Thoracic aorta (tissue), 2 donors: ENCODE measurements around the gene TNF. TPM values are rescaled to one million over a fixed set of nuclear protein-coding genes. Genes with fewer than 3 reads are reported as not detected.
A peak's percentile ranks its signal among the peaks of the same experiment; 100 is the strongest.

Experiments
- ATAC-seq: fragments of 150-250 bp; one replicate; pipeline ENCODE4 v1.8.0; 2017; ENCODE audit warnings: low read depth; ENCODE audit not compliant: insufficient number of reproducible peaks, low FRiP score
- DNase-seq: peaks from one replicate; pipeline ENCODE4 v3.0.0-alpha.2; 2020; ENCODE audit warnings: low spot score
- H3K27ac ChIP-seq, 2 donors: fragments of 200-600 bp; sonication (generic); 1 replicate in 1 of 2; 2 replicates in 1 of 2; pipeline ENCODE4 v1.5.1; 2016; ENCODE audit warnings: mild to moderate bottlenecking in 2 of 2, moderate library complexity in 2 of 2
- H3K27me3 ChIP-seq: fragments of 200-600 bp; sonication (generic); replicated peaks from 2 replicates; pipeline ENCODE4 v1.6.0; 2016; ENCODE audit warnings: mild to moderate bottlenecking; ENCODE audit not compliant: insufficient read depth
- H3K36me3 ChIP-seq: fragments of 200-600 bp; sonication (generic); one replicate; pipeline ENCODE4 v1.5.1; 2016
- H3K4me1 ChIP-seq, 2 donors: fragments of 200-600 bp; sonication (generic); 1 replicate in 1 of 2; 2 replicates in 1 of 2; pipeline versions ENCODE4 v1.5.1 to v1.6.0; 2016; ENCODE audit warnings: low read depth in 2 of 2, mild to moderate bottlenecking in 1 of 2; ENCODE audit not compliant: control insufficient read depth in 1 of 2
- H3K4me3 ChIP-seq: fragments of 200-600 bp; sonication (generic); 2 replicates; pipeline ENCODE4 v1.5.1; 2016; ENCODE audit warnings: mild to moderate bottlenecking
- H3K9me3 ChIP-seq: fragments of 200-600 bp; sonication (generic); 2 replicates; pipeline ENCODE4 v1.5.1; 2016
- CTCF ChIP-seq: fragments of 200-600 bp; sonication (generic); IDR thresholded peaks from one replicate; pipeline ENCODE4 v1.5.1; 2019; ENCODE audit warnings: antibody characterized with exemption
- total RNA-seq, 2 donors: library from RNA; depleted of rRNA; stranded (reverse); fragments of >200 nt; gene quantifications; one replicate each; pipeline versions ENCODE4 v1.1.0 to v1.2.3, GENCODE V29; 2016

TNF gene
- total RNA-seq, 2 donors from 2014 or later = 0.71 to 3.2 TPM

DNA sequence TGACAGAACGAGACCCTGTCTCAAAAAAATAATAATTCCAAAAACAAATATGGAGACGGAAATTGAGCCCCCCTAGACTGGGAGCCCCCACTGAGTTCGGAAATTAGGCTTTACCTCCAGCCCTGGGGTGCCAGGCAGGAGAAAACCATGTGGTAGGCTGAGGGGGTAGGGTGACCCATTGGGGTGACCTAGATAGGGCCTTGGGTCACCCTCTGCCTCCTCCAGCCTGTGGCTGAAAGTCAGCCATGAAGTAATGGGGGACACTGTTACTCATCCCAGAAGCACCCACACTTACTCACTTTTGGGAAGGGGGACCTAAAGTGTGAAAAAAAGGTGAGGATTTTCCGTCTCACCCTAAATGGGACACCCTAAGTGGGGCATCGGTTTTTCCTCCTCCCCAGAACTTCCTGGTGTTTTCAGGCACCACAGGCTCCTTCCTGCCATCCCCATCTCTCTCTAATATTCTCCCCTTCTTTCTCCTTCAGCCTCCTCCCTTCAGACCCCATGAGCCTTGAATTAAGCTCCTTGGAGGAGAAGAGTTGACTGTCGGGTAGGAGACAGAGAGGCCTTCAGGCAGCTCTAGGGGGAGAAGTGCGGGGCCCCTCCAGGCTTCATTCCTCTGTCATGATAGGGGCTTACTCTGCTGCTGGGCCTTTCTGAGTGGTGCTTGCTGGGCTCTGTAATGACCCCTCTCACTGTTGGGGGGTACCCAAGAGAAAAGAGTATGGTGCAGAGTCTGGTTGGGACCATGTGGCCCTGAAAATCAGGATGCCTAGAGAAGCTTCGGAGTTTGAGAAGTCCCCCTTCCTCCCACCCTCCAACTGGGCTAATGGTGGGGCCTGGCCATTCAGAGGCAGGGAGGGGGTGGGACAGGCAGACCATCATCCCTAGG, 4.4 kb downstream of the TNF start:
- no peak overlapping the region for H3K27ac ChIP-seq
- ATAC-seq (no peak), DNase-seq (no peak)
- H3K27me3 ChIP-seq = no peaks in the 10 kb centered on the region
- H3K4me1 ChIP-seq = peaks cover 3 to 17% of the 10 kb centered on the region in 2 donors
- no peaks in the 10 kb centered on the region for H3K36me3 ChIP-seq
- no peaks in the 10 kb centered on the region for H3K9me3 ChIP-seq
- H3K4me3 ChIP-seq = no peak overlapping the region
- no peak for TF ChIP-seq CTCF

GRCh38 chr6:31580438-31580740, 5.0 kb downstream of the TNF start:
- H3K27me3 ChIP-seq = no peaks in the 10 kb centered on the region
- DNase-seq (no peak), ATAC-seq (no peak)
- no peaks in the 10 kb centered on the region for H3K36me3 ChIP-seq
- H3K4me3 ChIP-seq = peak overlapping the region; percentile 94
- H3K27ac ChIP-seq = peak overlapping the region; percentile 42 to 70
- H3K9me3 ChIP-seq = no peaks in the 10 kb centered on the region
- TF ChIP-seq CTCF = no peak
- peaks cover 6 to 17% of the 10 kb centered on the region in 2 donors for H3K4me1 ChIP-seq

DNA sequence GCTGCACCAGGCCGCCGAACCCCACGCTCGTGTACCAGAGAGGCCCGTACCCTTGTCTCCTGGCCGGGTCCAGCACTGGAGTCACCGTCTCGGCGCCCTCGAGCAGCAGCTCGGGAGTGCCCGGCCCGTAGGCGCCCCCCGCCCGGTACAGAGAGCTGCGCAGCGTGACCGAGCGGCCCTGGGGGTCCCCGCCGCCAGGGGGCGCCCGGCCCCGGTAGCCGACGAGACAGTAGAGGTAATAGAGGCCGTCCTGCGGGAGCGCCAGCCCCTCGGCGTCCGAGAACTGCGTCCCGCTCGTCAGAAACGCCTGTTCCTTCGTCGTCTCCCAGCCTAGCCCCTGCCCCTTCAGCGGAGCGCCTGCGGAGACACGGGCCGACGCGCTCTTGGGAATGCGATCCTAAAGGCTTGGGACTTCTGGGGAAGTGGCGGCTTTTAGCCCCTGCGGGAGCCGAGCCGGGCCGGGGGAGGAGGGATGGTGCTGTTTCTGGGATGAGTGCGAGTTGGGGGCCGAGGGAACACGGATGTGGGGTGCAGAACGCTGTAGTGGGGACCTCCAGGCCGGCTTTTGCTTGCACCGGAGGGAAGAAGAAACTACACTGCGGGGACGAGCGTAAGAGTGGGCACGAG, 5.6 kb downstream of the TNF start:
- TF ChIP-seq CTCF = peak; percentile 98
- Histone ChIP-seq H3K27ac (peak overlapping the region; percentile 70 to 76), H3K36me3 (no peaks in the 10 kb centered on the region), H3K4me3 (peak overlapping the region; percentile 94), H3K4me1 (peaks cover 8 to 17% of the 10 kb centered on the region in 2 donors), H3K9me3 (no peaks in the 10 kb centered on the region), H3K27me3 (no peaks in the 10 kb centered on the region)
- ATAC-seq (peak; percentile 74), DNase-seq (peak; percentile 34)

GRCh38 chr6:31581434-31582229, 6.3 kb downstream of the TNF start:
- Histone ChIP-seq H3K27ac (peak overlapping the region; percentile 70 to 76), H3K9me3 (no peaks in the 10 kb centered on the region)
- no peak for ATAC-seq

More at GRCh38 chr6:31581434-31582229, 6.3 kb downstream of the TNF start:
- DNase-seq = no peak
- no peak for TF ChIP-seq CTCF
- H3K4me1 ChIP-seq = peaks cover 8 to 17% of the 10 kb centered on the region in 2 donors
- no peaks in the 10 kb centered on the region for H3K27me3 ChIP-seq
- no peaks in the 10 kb centered on the region for H3K36me3 ChIP-seq
- peak overlapping the region; percentile 94 for H3K4me3 ChIP-seq
